ENCODE results near the gene CAT. TPM values are rescaled to one million over a fixed set of nuclear protein-coding genes. Genes with fewer than 3 reads are reported as not detected.

The CAT gene
- total RNA-seq, 5 donors from 2014 or later (not counting 1 experiment from before 2014, with no cell fraction given): 26.2 to 43.5 (median 37.6) TPM

GRCh38 chr11:34483106-34483874 is 44.6 kb downstream of the CAT start:
- no peaks in the 10 kb centered on the region for H3K9me3 Mint-ChIP-seq
- H3K27ac ChIP-seq (ENCODE audit: low read length): no peak overlapping the region
- no peaks in the 10 kb centered on the region for H3K4me1 Mint-ChIP-seq
- no peak overlapping the region for H3K4me3 Mint-ChIP-seq
- DNase-seq: no peak
- no peaks in the 10 kb centered on the region for H3K36me3 ChIP-seq (ENCODE audit: control insufficient read depth in 2 of 2, extremely low read depth in 1 of 2, insufficient read depth in 1 of 2, low read length in 1 of 2)
- ChIA-PET CTCF (no interaction called here), POLR2A (no interaction called here)
- peaks cover 0 to 11% of the 10 kb centered on the region in 2 experiments for H3K27me3 ChIP-seq (replicated peaks in 1 of 2; ENCODE audit: control insufficient read depth in 2 of 2, extremely low read depth in 1 of 2, insufficient read depth in 2 of 2, low read length in 1 of 2)
- H3K27me3 Mint-ChIP-seq: peaks cover 0 to 4% of the 10 kb centered on the region in 2 donors
- H3K9me3 ChIP-seq: no peaks in the 10 kb centered on the region
- H3K36me3 Mint-ChIP-seq: no peaks in the 10 kb centered on the region
- WGBS (ENCODE audit: insufficient coverage): 80% methylated on average over 6 of the region's 9 CpGs
- no peaks in the 10 kb centered on the region for H3K4me1 ChIP-seq (ENCODE audit: control insufficient read depth in 1 of 2, extremely low read depth in 1 of 2, insufficient read depth in 2 of 2, low read length in 2 of 2)
- H3K27ac Mint-ChIP-seq: no peak overlapping the region
- no peak overlapping the region for H3K4me3 ChIP-seq (ENCODE audit: control insufficient read depth in 1 of 2, extremely low read depth in 1 of 2, low read length in 1 of 2)
- no peak for ATAC-seq (replicated peaks in 1 of 4)

DNA sequence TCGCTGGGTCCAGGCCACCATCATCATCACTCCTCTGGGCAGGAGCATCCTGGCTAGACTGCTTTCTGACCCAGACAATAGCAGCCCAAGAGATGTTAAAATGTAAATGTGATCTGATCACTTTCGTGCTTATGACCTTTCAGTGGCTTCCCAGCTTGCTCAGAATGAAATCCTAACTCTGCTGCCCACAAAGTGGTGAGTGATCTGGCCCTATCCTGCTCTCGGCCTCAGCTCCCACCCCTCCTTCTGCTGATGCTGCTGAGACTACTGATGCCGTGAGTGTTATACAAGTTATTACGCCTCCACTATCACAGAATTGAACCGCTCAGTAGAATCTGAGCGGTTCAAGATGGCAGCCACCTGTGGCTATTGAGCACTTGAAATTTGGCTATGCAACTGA is 48.7 kb downstream of the CAT start:
- H3K27me3 ChIP-seq (replicated peaks in 1 of 2; ENCODE audit: control insufficient read depth in 2 of 2, extremely low read depth in 1 of 2, insufficient read depth in 2 of 2, low read length in 1 of 2): peaks cover 0 to 11% of the 10 kb centered on the region in 2 experiments
- CTCF ChIA-PET: no interaction called here
- 46% methylated on average over 3 of the region's 7 CpGs for WGBS (ENCODE audit: insufficient coverage)
- H3K9me3 ChIP-seq: no peaks in the 10 kb centered on the region
- peaks cover 0 to 4% of the 10 kb centered on the region in 2 donors for H3K27me3 Mint-ChIP-seq
- H3K27ac Mint-ChIP-seq: no peak overlapping the region
- no peak for DNase-seq
- no peaks in the 10 kb centered on the region for H3K36me3 ChIP-seq (ENCODE audit: control insufficient read depth in 2 of 2, extremely low read depth in 1 of 2, insufficient read depth in 1 of 2, low read length in 1 of 2)
- POLR2A ChIA-PET: no interaction called here
- no peak overlapping the region for H3K4me3 ChIP-seq (ENCODE audit: control insufficient read depth in 1 of 2, extremely low read depth in 1 of 2, low read length in 1 of 2)
- H3K36me3 Mint-ChIP-seq: no peaks in the 10 kb centered on the region
- ATAC-seq (replicated peaks in 1 of 4): no peak
- no peak overlapping the region for H3K4me3 Mint-ChIP-seq
- no peaks in the 10 kb centered on the region for H3K4me1 ChIP-seq (ENCODE audit: control insufficient read depth in 1 of 2, extremely low read depth in 1 of 2, insufficient read depth in 2 of 2, low read length in 2 of 2)
- H3K27ac ChIP-seq (ENCODE audit: low read length): no peak overlapping the region
- no peaks in the 10 kb centered on the region for H3K4me1 Mint-ChIP-seq
- no peaks in the 10 kb centered on the region for H3K9me3 Mint-ChIP-seq

- ChIA-PET CTCF (interaction anchor here in 1 of 2 donors (0.6 kb wide), 1 partner anchor 53 kb away, joined by 3 read pairs; no protein-coding TSS in a partner anchor), POLR2A (interaction anchor here (0.6 to 0.7 kb wide), 2 partner anchors 110 to 285 kb away, joined by 3 to 4 read pairs; no protein-coding TSS in a partner anchor)
- H3K9me3 Mint-ChIP-seq: no peaks in the 10 kb centered on the region
- ATAC-seq (replicated peaks in 1 of 4) (no peak), DNase-seq (no peak)
- H3K27ac Mint-ChIP-seq: no peak overlapping the region
- no peak overlapping the region for H3K4me3 Mint-ChIP-seq
- Histone ChIP-seq H3K27ac (ENCODE audit: low read length) (no peak overlapping the region), H3K27me3 (replicated peaks in 1 of 2; ENCODE audit: control insufficient read depth in 2 of 2, extremely low read depth in 1 of 2, insufficient read depth in 2 of 2, low read length in 1 of 2) (peaks cover 0 to 7% of the 10 kb centered on the region in 2 experiments), H3K4me3 (ENCODE audit: control insufficient read depth in 1 of 2, extremely low read depth in 1 of 2, low read length in 1 of 2) (no peak overlapping the region), H3K9me3 (no peaks in the 10 kb centered on the region), H3K4me1 (ENCODE audit: control insufficient read depth in 1 of 2, extremely low read depth in 1 of 2, insufficient read depth in 2 of 2, low read length in 2 of 2) (no peaks in the 10 kb centered on the region), H3K36me3 (ENCODE audit: control insufficient read depth in 2 of 2, extremely low read depth in 1 of 2, insufficient read depth in 1 of 2, low read length in 1 of 2) (no peaks in the 10 kb centered on the region)
- peaks cover 0 to 3% of the 10 kb centered on the region in 2 donors for H3K27me3 Mint-ChIP-seq
- no peaks in the 10 kb centered on the region for H3K4me1 Mint-ChIP-seq
- WGBS (ENCODE audit: insufficient coverage): 91% methylated on average over 7 of the region's 12 CpGs
- no peaks in the 10 kb centered on the region for H3K36me3 Mint-ChIP-seq
Observed at GRCh38 chr11:34488855-34489557, 50.3 kb downstream of the CAT start.

DNA sequence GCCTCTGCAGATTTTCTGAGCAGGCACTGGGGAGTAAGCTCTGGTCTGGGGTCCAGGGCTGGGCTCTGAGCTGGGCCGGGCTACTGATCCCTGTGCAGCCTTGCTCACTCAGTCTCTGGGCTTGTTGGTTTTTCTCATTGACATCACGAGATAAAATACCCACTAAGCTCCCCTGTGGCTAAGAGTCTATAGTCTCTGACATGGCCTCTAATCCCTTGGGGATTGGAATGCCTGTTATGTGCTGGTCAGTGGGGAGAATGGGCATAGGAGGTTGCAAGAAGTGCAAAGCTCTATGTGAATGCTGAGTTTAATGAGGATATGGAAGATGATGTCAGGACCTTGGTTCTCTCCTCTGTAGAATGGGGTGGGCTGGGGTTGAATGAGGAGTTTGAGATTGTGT is 51.6 kb downstream of the CAT start:
- Histone ChIP-seq H3K27me3 (replicated peaks in 1 of 2; ENCODE audit: control insufficient read depth in 2 of 2, extremely low read depth in 1 of 2, insufficient read depth in 2 of 2, low read length in 1 of 2) (peaks cover 0 to 7% of the 10 kb centered on the region in 2 experiments), H3K27ac (ENCODE audit: low read length) (no peak overlapping the region), H3K36me3 (ENCODE audit: control insufficient read depth in 2 of 2, extremely low read depth in 1 of 2, insufficient read depth in 1 of 2, low read length in 1 of 2) (no peaks in the 10 kb centered on the region), H3K4me1 (ENCODE audit: control insufficient read depth in 1 of 2, extremely low read depth in 1 of 2, insufficient read depth in 2 of 2, low read length in 2 of 2) (no peaks in the 10 kb centered on the region), H3K4me3 (ENCODE audit: control insufficient read depth in 1 of 2, extremely low read depth in 1 of 2, low read length in 1 of 2) (no peak overlapping the region), H3K9me3 (no peaks in the 10 kb centered on the region)
- ATAC-seq (replicated peaks in 1 of 4) (no peak), DNase-seq (no peak)
- WGBS (ENCODE audit: insufficient coverage): no CpG with 5 or more reads among the region's 2 CpGs
- ChIA-PET POLR2A (interaction anchor here in 1 of 2 donors (0.6 kb wide), 1 partner anchor 114 kb away, joined by 4 read pairs; no protein-coding TSS in a partner anchor), CTCF (no interaction called here)
- Mint-ChIP-seq H3K4me3 (no peak overlapping the region), H3K36me3 (no peaks in the 10 kb centered on the region), H3K4me1 (no peaks in the 10 kb centered on the region), H3K9me3 (no peaks in the 10 kb centered on the region), H3K27ac (no peak overlapping the region), H3K27me3 (peaks cover 0 to 7% of the 10 kb centered on the region in 2 donors)

- Mint-ChIP-seq H3K4me3 (no peak overlapping the region), H3K27me3 (peaks cover 0 to 11% of the 10 kb centered on the region in 2 donors), H3K36me3 (no peaks in the 10 kb centered on the region), H3K4me1 (no peaks in the 10 kb centered on the region), H3K9me3 (no peaks in the 10 kb centered on the region), H3K27ac (no peak overlapping the region)
- Histone ChIP-seq H3K36me3 (ENCODE audit: control insufficient read depth in 2 of 2, extremely low read depth in 1 of 2, insufficient read depth in 1 of 2, low read length in 1 of 2) (no peaks in the 10 kb centered on the region), H3K4me1 (ENCODE audit: control insufficient read depth in 1 of 2, extremely low read depth in 1 of 2, insufficient read depth in 2 of 2, low read length in 2 of 2) (no peaks in the 10 kb centered on the region), H3K9me3 (no peaks in the 10 kb centered on the region), H3K27me3 (replicated peaks in 1 of 2; ENCODE audit: control insufficient read depth in 2 of 2, extremely low read depth in 1 of 2, insufficient read depth in 2 of 2, low read length in 1 of 2) (peaks cover 0 to 17% of the 10 kb centered on the region in 2 experiments), H3K27ac (ENCODE audit: low read length) (no peak overlapping the region), H3K4me3 (ENCODE audit: control insufficient read depth in 1 of 2, extremely low read depth in 1 of 2, low read length in 1 of 2) (no peak overlapping the region)
- CTCF ChIA-PET: interaction anchor here in 1 of 2 donors (0.7 to 0.9 kb wide), 2 partner anchors 343 to 1233 kb away, joined by 3 read pairs; no protein-coding TSS in a partner anchor
- ATAC-seq (replicated peaks in 1 of 4) (no peak), DNase-seq (peak in 16 of 35 experiments; percentile 3 to 60 (median 10))
- POLR2A ChIA-PET: no interaction called here
- WGBS (ENCODE audit: insufficient coverage): 42% methylated on average over 2 of the region's 8 CpGs
Observed at GRCh38 chr11:34492806-34493414, 54.2 kb downstream of the CAT start.

GRCh38 chr11:34493468-34493867 is 54.7 kb downstream of the CAT start:
- CTCF ChIA-PET: no interaction called here
- POLR2A ChIA-PET: no interaction called here
- Histone ChIP-seq H3K36me3 (ENCODE audit: control insufficient read depth in 2 of 2, extremely low read depth in 1 of 2, insufficient read depth in 1 of 2, low read length in 1 of 2) (no peaks in the 10 kb centered on the region), H3K27ac (ENCODE audit: low read length) (no peak overlapping the region), H3K27me3 (replicated peaks in 1 of 2; ENCODE audit: control insufficient read depth in 2 of 2, extremely low read depth in 1 of 2, insufficient read depth in 2 of 2, low read length in 1 of 2) (peaks cover 0 to 17% of the 10 kb centered on the region in 2 experiments), H3K4me1 (ENCODE audit: control insufficient read depth in 1 of 2, extremely low read depth in 1 of 2, insufficient read depth in 2 of 2, low read length in 2 of 2) (no peaks in the 10 kb centered on the region), H3K9me3 (no peaks in the 10 kb centered on the region), H3K4me3 (ENCODE audit: control insufficient read depth in 1 of 2, extremely low read depth in 1 of 2, low read length in 1 of 2) (no peak overlapping the region)
- H3K36me3 Mint-ChIP-seq: no peaks in the 10 kb centered on the region
- H3K9me3 Mint-ChIP-seq: no peaks in the 10 kb centered on the region
- H3K27ac Mint-ChIP-seq: no peak overlapping the region
- H3K27me3 Mint-ChIP-seq: peaks cover 0 to 11% of the 10 kb centered on the region in 2 donors
- ATAC-seq (replicated peaks in 1 of 4) (no peak), DNase-seq (no peak)
- 73% methylated on average over 8 of the region's 8 CpGs for WGBS (ENCODE audit: insufficient coverage)
- H3K4me3 Mint-ChIP-seq: no peak overlapping the region
- H3K4me1 Mint-ChIP-seq: no peaks in the 10 kb centered on the region
